Esophagus muscularis mucosa (tissue), 4 donors: Measurements from ENCODE around the gene SH3BP2. TPM values are rescaled to one million over a fixed set of nuclear protein-coding genes. Genes with fewer than 3 reads are reported as not detected.

Experiments
- DNase-seq: peaks from one replicate; pipeline ENCODE4 v3.0.0-alpha.2; 2017; ENCODE audit errors: extremely low spot score
- H3K27ac ChIP-seq, 4 donors: fragments of 200-600 bp; sonication (generic); replicated peaks in 1 of 4; 1 replicate in 3 of 4; 2 replicates in 1 of 4; pipeline ENCODE4 v1.5.1; 2016 to 2019; ENCODE audit warnings: mild to moderate bottlenecking in 1 of 4
- H3K27me3 ChIP-seq, 4 donors: fragments of 200-600 bp; sonication (generic); one replicate each; pipeline versions ENCODE4 v1.5.1 to v1.6.0; 2016 to 2019
- H3K36me3 ChIP-seq, 4 donors: fragments of 200-600 bp; sonication (generic); one replicate each; pipeline ENCODE4 v1.5.1; 2016 to 2019
- H3K4me1 ChIP-seq, 4 donors: fragments of 200-600 bp; sonication (generic); one replicate each; pipeline ENCODE4 v1.5.1; 2016 to 2019
- H3K4me3 ChIP-seq, 4 donors: fragments of 200-600 bp; sonication (generic); 1 replicate in 2 of 4; 2 replicates in 2 of 4; pipeline ENCODE4 v1.5.1; 2016 to 2019; ENCODE audit warnings: mild to moderate bottlenecking in 4 of 4, moderate library complexity in 1 of 4
- H3K9me3 ChIP-seq, 4 donors: fragments of 200-600 bp; sonication (generic); 1 replicate in 3 of 4; 2 replicates in 1 of 4; pipeline ENCODE4 v1.5.1; 2016 to 2019
- EP300 ChIP-seq: sonication (generic); formaldehyde crosslinking; IDR thresholded peaks from one replicate; pipeline ENCODE4 v1.6.1; 2017; ENCODE audit warnings: antibody characterized with exemption
- POLR2A ChIP-seq: fragments of 450-650 bp; IDR thresholded peaks from one replicate; pipeline ENCODE4 v1.6.1; 2017; ENCODE audit warnings: antibody characterized with exemption, moderate library complexity, mild to moderate bottlenecking, low read depth
- POLR2AphosphoS5 ChIP-seq, 2 donors: sonication (generic); formaldehyde crosslinking; IDR thresholded peaks; one replicate each; pipeline ENCODE4 v1.6.1; 2017; ENCODE audit warnings: antibody characterized with exemption in 2 of 2
- WGBS: methylation state at CpG from one replicate; pipeline ENCODE4 v1.1.5; 2018; 5-methylcytosine and 5-hydroxymethylcytosine counted together
- intact Hi-C: fragments of 100-400 bp; cut with DNase I; formaldehyde crosslinking; loops from one replicate; pipeline ENCODE4 v1.15.1; 2023
- total RNA-seq, 4 donors: library from RNA; depleted of rRNA; stranded (reverse); fragments of >200 nt; gene quantifications; one replicate each; pipeline versions ENCODE4 v1.1.0 to v1.2.1, GENCODE V29; 2016
- TF ChIP-seq, protein P1 (sequence below), 3 experiments: fragments of 200-600 bp in 2 of 3; fragments of 450-650 bp in 1 of 3; sonication (generic) in 2 of 3; IDR thresholded peaks; one replicate each; pipeline ENCODE4 v1.5.1; 2017 to 2019; ENCODE audit warnings: antibody characterized with exemption in 3 of 3, mild to moderate bottlenecking in 2 of 3, moderate library complexity in 1 of 3

SH3BP2 gene
- total RNA-seq, 4 donors from 2014 or later = 25.2 to 34.5 (median 31.5) TPM

DNA sequence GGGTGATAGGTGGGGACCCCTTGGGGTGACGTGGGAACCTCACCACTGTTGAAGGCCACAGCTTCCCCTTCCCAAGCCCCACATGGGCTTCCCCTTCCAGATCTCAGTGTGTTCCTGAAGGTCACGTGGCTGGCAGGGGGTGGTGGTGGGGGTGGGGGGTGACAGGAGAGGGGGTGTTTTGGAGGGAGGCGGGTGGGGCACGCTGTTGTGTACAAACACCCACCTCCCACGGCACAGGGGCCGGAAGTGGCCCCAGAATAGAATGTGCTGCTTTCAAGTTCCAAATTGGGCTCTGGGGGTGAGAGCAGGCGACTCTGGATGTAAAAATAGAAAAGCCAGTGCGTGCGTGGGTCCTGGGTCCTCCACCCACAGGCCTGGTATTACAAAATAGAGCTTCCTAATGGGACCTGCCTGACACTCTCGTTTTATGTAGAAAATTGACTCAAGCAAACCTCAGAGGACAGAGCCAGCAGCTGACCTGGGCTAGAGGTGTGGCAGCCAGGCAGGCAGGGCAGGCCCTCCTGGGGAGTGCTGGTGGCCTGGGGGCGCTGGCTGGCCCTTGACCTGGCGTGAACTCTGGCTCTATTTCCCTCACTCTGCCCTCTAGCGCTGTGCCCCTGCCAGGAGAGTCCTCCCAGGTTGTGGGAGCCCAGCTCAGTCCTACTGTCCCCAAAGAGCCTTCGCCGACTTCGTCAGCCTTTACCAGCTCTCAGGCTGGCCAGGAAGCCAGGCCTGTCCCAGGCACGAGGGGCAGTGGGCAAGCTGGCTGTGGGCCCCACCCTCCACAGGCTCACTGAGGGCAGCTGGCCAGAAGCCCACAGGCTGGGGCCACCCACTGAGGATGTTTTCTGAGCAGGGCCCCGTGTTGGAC lies 5.4 kb upstream of the SH3BP2 start:
- WGBS = 77% methylated on average over 5 of the region's 18 CpGs
- Histone ChIP-seq H3K36me3 (no peaks in the 10 kb centered on the region), H3K27ac (peak overlapping the region; percentile 10 to 54 (median 44)), H3K27me3 (no peaks in the 10 kb centered on the region), H3K9me3 (peaks cover 0 to 2% (median 0%) of the 10 kb centered on the region in 4 donors), H3K4me3 (no peak overlapping the region), H3K4me1 (peaks cover 28 to 40% (median 35%) of the 10 kb centered on the region in 4 donors)
- no peak for DNase-seq
- TF ChIP-seq POLR2A = no peak
- no peak for TF ChIP-seq EP300
- TF ChIP-seq, protein P1, sequence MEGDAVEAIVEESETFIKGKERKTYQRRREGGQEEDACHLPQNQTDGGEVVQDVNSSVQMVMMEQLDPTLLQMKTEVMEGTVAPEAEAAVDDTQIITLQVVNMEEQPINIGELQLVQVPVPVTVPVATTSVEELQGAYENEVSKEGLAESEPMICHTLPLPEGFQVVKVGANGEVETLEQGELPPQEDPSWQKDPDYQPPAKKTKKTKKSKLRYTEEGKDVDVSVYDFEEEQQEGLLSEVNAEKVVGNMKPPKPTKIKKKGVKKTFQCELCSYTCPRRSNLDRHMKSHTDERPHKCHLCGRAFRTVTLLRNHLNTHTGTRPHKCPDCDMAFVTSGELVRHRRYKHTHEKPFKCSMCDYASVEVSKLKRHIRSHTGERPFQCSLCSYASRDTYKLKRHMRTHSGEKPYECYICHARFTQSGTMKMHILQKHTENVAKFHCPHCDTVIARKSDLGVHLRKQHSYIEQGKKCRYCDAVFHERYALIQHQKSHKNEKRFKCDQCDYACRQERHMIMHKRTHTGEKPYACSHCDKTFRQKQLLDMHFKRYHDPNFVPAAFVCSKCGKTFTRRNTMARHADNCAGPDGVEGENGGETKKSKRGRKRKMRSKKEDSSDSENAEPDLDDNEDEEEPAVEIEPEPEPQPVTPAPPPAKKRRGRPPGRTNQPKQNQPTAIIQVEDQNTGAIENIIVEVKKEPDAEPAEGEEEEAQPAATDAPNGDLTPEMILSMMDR (IDR thresholded peaks at IDR 0.05) = no peak
- no peak for TF ChIP-seq POLR2AphosphoS5 (IDR thresholded peaks at IDR 0.05)
- intact Hi-C loops = no loop called here

DNA sequence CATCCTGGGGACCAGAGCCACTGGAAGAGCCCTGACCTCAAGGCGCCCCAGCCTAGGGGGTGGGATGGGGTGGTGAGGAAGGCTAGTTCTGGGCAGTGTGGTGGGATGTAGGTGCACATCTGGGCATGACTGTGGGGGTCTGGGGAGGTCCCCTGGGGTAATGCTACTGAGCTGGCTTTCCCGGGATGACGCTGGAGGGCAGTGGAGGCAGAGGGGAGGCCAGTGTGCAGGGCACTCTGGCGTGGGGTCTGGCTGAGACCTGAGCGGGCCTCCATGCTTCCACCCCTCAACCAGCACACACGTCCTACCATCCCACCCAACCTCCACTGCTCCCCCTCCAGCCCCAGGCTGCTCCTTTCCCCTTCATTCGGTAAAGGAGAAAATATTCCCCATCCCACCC lies 4.8 kb upstream of the SH3BP2 start:
- Histone ChIP-seq H3K36me3 (no peaks in the 10 kb centered on the region), H3K27ac (peak overlapping the region; percentile 10 to 54 (median 44))
- DNase-seq = no peak

DNA sequence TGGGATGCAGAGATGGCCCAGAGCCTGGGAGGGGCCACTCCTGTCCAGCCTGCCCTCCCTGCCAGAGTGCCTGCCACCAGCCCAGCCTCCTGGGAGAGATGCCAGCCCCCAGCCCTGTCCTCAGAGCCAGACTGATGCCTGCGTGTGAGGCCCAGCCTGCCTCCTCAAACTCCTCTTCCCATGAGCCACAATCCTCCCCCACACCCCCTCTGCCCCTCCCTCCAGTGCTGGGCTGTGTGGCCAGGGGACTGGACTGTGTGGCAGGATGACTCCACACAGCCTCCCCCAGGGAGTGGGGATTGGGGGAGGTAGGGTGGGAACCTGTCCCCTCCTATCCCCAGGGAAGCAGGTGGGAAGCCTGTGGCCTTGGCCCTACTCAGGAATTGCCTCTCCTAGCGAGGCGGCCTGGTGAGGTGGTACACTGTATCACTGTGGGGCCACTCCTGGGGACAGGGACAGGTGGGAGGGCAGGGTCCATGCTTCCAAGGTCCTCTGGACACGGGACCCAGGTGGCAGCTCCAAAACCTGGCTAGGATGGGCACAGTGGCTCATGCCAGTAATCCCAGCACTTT lies 4.3 kb upstream of the SH3BP2 start:
- no peak for TF ChIP-seq POLR2AphosphoS5 (IDR thresholded peaks at IDR 0.05)
- TF ChIP-seq, protein P1 (IDR thresholded peaks at IDR 0.05) = no peak
- no peak for TF ChIP-seq EP300
- no peak for TF ChIP-seq POLR2A
- H3K4me1 ChIP-seq = peaks cover 38 to 50% (median 44%) of the 10 kb centered on the region in 4 donors
- peaks cover 0 to 2% (median 0%) of the 10 kb centered on the region in 4 donors for H3K9me3 ChIP-seq
- intact Hi-C loops = no loop called here
- H3K36me3 ChIP-seq = no peaks in the 10 kb centered on the region
- H3K27me3 ChIP-seq = no peaks in the 10 kb centered on the region
- 76% methylated on average over 3 of the region's 4 CpGs for WGBS
- no peak for DNase-seq
- H3K4me3 ChIP-seq = no peak overlapping the region
- peak overlapping the region in 1 of 4 donors; percentile 38 for H3K27ac ChIP-seq

More for the DNA sequence above, 4.8 kb upstream of the SH3BP2 start:
- TF ChIP-seq POLR2AphosphoS5 (IDR thresholded peaks at IDR 0.05) (no peak), EP300 (no peak), POLR2A (no peak)
- TF ChIP-seq, protein P1 (IDR thresholded peaks at IDR 0.05) = no peak
- Histone ChIP-seq H3K9me3 (peaks cover 0 to 2% (median 0%) of the 10 kb centered on the region in 4 donors), H3K27me3 (no peaks in the 10 kb centered on the region), H3K4me1 (peaks cover 35 to 45% (median 39%) of the 10 kb centered on the region in 4 donors), H3K4me3 (no peak overlapping the region)
- intact Hi-C loops = no loop called here
- 88% methylated on average over 7 of the region's 7 CpGs for WGBS

DNA sequence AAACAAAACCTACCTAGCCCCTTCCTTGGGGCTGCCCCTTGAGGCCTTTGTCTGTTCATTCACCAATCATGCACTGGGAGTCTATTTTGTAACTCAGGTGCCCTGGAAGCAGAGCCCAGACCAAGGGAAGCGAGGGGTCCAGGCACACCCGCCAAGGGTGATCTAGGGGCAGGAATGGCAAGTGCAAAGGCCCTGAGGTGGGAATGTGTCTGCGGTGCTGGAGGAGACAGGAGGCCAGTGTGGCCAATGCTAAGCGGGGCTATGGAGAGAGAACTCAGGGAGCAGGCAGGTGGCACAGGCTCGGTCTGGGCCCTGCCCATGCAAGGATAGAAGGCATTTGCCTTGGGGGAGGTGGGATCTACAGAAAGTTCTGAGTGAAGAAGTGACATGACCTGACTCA lies 3.5 kb upstream of the SH3BP2 start:
- Histone ChIP-seq H3K4me1 (peaks cover 45 to 57% (median 51%) of the 10 kb centered on the region in 4 donors), H3K27ac (no peak overlapping the region), H3K4me3 (no peak overlapping the region), H3K9me3 (no peaks in the 10 kb centered on the region), H3K36me3 (no peaks in the 10 kb centered on the region), H3K27me3 (no peaks in the 10 kb centered on the region)
- DNase-seq = no peak
- no peak for TF ChIP-seq POLR2AphosphoS5 (IDR thresholded peaks at IDR 0.05)
- intact Hi-C loops = no loop called here
- WGBS = 89% methylated on average over 5 of the region's 5 CpGs
